Common myeloid progenitor, CD34-positive (primary cell): Measurements from ENCODE around the gene FAM193A.
A peak's percentile ranks its signal among the peaks of the same experiment; 100 is the strongest.
"Not testable (repeated sequence)": the region's sequence is repeated elsewhere in the genome, so short reads cannot be mapped to it uniquely, and the experiment has no call there.

Experiments
- CTCF ChIA-PET: fragments of 350-600 bp; sonication (Branson Sonifier 250); formaldehyde crosslinking; loops from one replicate; lab custom pipeline; 2021; ENCODE audit warnings: antibody characterized with exemption; lab: Charles Lee
- POLR2A ChIA-PET: fragments of 350-600 bp; sonication (Branson Sonifier 250); formaldehyde crosslinking; loops from one replicate; lab custom pipeline; 2021; ENCODE audit warnings: antibody characterized with exemption; lab: Charles Lee
- DNase-seq, 3 donors: peaks; one replicate each; pipeline versions ENCODE4 v3.0.0 to v3.0.0-alpha.2; 2013
- H3K27ac ChIP-seq, 2 experiments: 1 replicate in 1 of 2; 2 replicates in 1 of 2; pipeline ENCODE4 v1.7.0; 2013; ENCODE audit warnings: inconsistent platforms in 2 of 2, low read length in 2 of 2, mild to moderate bottlenecking in 2 of 2, low read depth in 1 of 2, moderate library complexity in 1 of 2; ENCODE audit not compliant: severe bottlenecking in 2 of 2, insufficient read depth in 1 of 2, poor library complexity in 1 of 2
- H3K27me3 ChIP-seq, 5 experiments: replicated peaks in 2 of 5; 1 replicate in 3 of 5; 2 replicates in 2 of 5; pipeline versions ENCODE4 v1.6.1 to v1.7.0; 2013; ENCODE audit warnings: low read length in 4 of 5, mild to moderate bottlenecking in 2 of 5, moderate library complexity in 2 of 5, inconsistent platforms in 1 of 5; ENCODE audit not compliant: insufficient read depth in 5 of 5, control insufficient read depth in 4 of 5
- H3K36me3 ChIP-seq, 4 experiments: 1 replicate in 2 of 4; 2 replicates in 2 of 4; pipeline versions ENCODE4 v1.6.1 to v1.7.0; 2013; ENCODE audit warnings: low read length in 3 of 4, control low read depth in 1 of 4, mild to moderate bottlenecking in 1 of 4; ENCODE audit not compliant: control insufficient read depth in 4 of 4, insufficient read depth in 4 of 4
- H3K4me1 ChIP-seq, 4 experiments: 1 replicate in 3 of 4; 2 replicates in 1 of 4; pipeline versions ENCODE4 v1.6.1 to v1.7.1; 2013; ENCODE audit warnings: low read length in 3 of 4, mild to moderate bottlenecking in 3 of 4, control low read depth in 1 of 4, inconsistent platforms in 1 of 4, moderate library complexity in 1 of 4; ENCODE audit not compliant: control insufficient read depth in 4 of 4, insufficient read depth in 4 of 4; ENCODE audit errors: control extremely low read depth in 1 of 4
- H3K4me3 ChIP-seq, 7 experiments: 1 replicate in 4 of 7; 2 replicates in 3 of 7; pipeline versions ENCODE4 v1.5.1 to v1.7.0; 2013; ENCODE audit warnings: mild to moderate bottlenecking in 7 of 7, low read length in 6 of 7, moderate library complexity in 6 of 7, inconsistent platforms in 2 of 7, low read depth in 2 of 7, control low read depth in 1 of 7; ENCODE audit not compliant: insufficient read depth in 4 of 7, control insufficient read depth in 1 of 7; ENCODE audit errors: extremely low read depth in 1 of 7
- H3K9me3 ChIP-seq, 5 experiments: 1 replicate in 4 of 5; 2 replicates in 1 of 5; pipeline versions ENCODE4 v1.6.1 to v1.7.1; 2013; ENCODE audit warnings: low read length in 4 of 5, mild to moderate bottlenecking in 2 of 5, inconsistent platforms in 1 of 5, low read depth in 1 of 5, moderate library complexity in 1 of 5; ENCODE audit not compliant: control insufficient read depth in 4 of 5, insufficient read depth in 2 of 5; ENCODE audit errors: control extremely low read depth in 1 of 5
- WGBS: methylation state at CpG from one replicate; pipeline ENCODE4 v1.1.5; 2013; ENCODE audit not compliant: insufficient coverage; 5-methylcytosine and 5-hydroxymethylcytosine counted together

Gene FAM193A

GRCh38 chr4:2762048-2762447 lies 225.6 kb downstream of the FAM193A start:
- ChIA-PET POLR2A (interaction anchor here (1.3 kb wide), 1 partner anchor 22 kb away, joined by 4 read pairs; no protein-coding TSS in a partner anchor), CTCF (interaction anchor here (0.6 to 3.7 kb wide), 20 partner anchors 9 to 194 kb away, joined by 3 to 23 read pairs (median 4); no protein-coding TSS in a partner anchor)
- WGBS = 94% methylated on average over 5 of the region's 5 CpGs
- Histone ChIP-seq H3K27me3 (no peaks in the 10 kb centered on the region), H3K4me1 (peaks cover 0 to 24% (median 18%) of the 10 kb centered on the region in 4 experiments), H3K27ac (no peak overlapping the region), H3K9me3 (no peaks in the 10 kb centered on the region), H3K36me3 (no peaks in the 10 kb centered on the region), H3K4me3 (no peak overlapping the region)
- no peak for DNase-seq

- not testable (repeated sequence) for H3K27ac ChIP-seq, H3K36me3 ChIP-seq, H3K27me3 ChIP-seq, H3K4me3 ChIP-seq, H3K9me3 ChIP-seq, DNase-seq
- WGBS = 96% methylated on average over 36 of the region's 42 CpGs
- POLR2A ChIA-PET = interaction anchor here (0.8 to 1.3 kb wide), 2 partner anchors 22 to 75 kb away, joined by 3 to 4 read pairs; no protein-coding TSS in a partner anchor
- CTCF ChIA-PET = interaction anchor here (0.7 to 3.7 kb wide), 26 partner anchors 8 to 193 kb away, joined by 3 to 23 read pairs (median 4); no protein-coding TSS in a partner anchor
- H3K4me1 ChIP-seq = peaks cover 0 to 24% (median 18%) of the 10 kb centered on the region in 4 experiments
These were observed 226.3 kb downstream of the FAM193A start for GRCh38 chr4:2762486-2763370.

- no peak overlapping the region for H3K27ac ChIP-seq
- ChIA-PET CTCF (interaction anchor here (0.7 to 3.7 kb wide), 27 partner anchors 8 to 190 kb away, joined by 3 to 23 read pairs (median 4); partner anchors contain the start of gene TNIP2), POLR2A (interaction anchor here (0.8 to 1.3 kb wide), 2 partner anchors 55 to 74 kb away, joined by 3 to 4 read pairs; no protein-coding TSS in a partner anchor)
- H3K27me3 ChIP-seq = no peaks in the 10 kb centered on the region
- WGBS = 45% methylated on average over 19 of the region's 23 CpGs
- no peaks in the 10 kb centered on the region for H3K36me3 ChIP-seq
- peak overlapping the region; percentile 13 to 75 (median 49) for H3K4me3 ChIP-seq
- DNase-seq = no peak
- no peaks in the 10 kb centered on the region for H3K9me3 ChIP-seq
- peaks cover 0 to 24% (median 18%) of the 10 kb centered on the region in 4 experiments for H3K4me1 ChIP-seq
These were observed 227.1 kb downstream of the FAM193A start for GRCh38 chr4:2763511-2763967.

DNA sequence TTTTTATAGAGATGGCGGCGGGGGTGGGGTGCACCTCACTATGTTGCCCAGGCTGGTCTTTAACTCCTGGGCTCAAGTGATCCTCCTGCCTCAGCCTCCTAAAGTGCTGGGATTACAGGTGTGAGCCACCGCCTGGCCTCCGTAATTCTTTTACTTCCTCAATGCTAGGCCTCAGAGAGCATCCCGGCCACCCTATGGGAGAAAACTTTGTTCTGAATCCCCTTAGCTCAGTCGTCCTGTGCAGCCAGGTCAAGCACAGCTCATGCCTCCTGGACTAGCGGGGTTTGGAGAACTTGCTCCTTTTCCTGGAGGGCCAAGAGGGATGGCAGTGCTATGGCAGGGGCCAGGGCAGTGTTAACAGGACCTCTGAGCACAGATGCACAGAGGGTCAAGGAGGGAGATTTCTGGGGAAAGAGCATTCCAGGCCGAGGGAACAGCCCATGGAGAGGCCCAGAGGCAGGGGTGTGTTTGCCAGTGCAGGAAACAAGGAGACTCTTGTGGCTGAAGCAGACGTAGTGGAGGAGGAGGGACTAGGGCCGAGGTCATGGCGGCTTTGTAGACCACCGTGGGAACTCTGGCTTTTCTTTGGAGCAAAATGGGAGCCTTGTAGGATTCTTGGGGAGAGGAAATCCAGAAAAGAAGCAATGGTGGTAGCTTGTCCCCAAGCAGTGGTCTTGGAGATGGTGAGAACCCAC lies 229.5 kb downstream of the FAM193A start:
- DNase-seq = no peak
- CTCF ChIA-PET = interaction anchor here (0.9 to 3.2 kb wide), 3 partner anchors 20 to 188 kb away, joined by 3 to 7 read pairs (median 3); no protein-coding TSS in a partner anchor
- Histone ChIP-seq H3K4me3 (no peak overlapping the region), H3K27me3 (no peaks in the 10 kb centered on the region), H3K4me1 (peaks cover 1 to 27% (median 17%) of the 10 kb centered on the region in 4 experiments), H3K27ac (no peak overlapping the region), H3K9me3 (peaks cover 0 to 2% (median 0%) of the 10 kb centered on the region in 5 experiments), H3K36me3 (no peaks in the 10 kb centered on the region)
- 94% methylated on average over 10 of the region's 12 CpGs for WGBS
- POLR2A ChIA-PET = no interaction called here

DNA sequence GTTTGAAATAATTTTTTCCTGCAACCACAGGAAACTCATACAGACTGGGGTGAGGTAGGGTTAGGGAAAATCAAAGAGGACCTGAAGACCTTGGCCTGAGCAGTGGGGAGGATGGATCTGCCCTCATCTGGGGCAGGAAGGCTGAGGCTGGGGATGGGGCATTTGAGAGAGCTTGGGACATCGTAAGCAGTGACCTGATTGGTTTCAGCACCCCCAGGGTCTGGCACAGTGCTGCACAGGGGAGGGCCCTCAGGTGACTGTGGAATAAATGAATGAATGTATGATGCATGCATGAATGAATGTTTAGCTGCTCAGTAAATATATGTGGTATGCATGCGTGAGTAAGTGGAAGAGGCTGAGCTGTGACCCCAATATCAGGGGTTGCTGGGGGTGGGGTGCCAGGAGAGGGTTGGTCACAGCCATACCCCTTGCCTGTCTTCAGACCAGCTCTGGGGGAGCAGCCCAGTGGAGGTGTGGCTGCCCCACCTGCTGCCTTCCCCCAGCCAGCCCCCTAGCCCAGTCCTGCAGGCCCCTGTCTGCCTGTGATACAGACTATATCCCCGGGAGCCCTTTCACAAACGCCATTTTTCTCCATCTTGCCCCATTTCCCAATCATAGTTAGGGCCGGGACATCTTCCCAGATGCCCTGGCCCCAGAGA lies 230.7 kb downstream of the FAM193A start:
- Histone ChIP-seq H3K4me3 (no peak overlapping the region), H3K27ac (no peak overlapping the region), H3K9me3 (peaks cover 0 to 2% (median 0%) of the 10 kb centered on the region in 5 experiments), H3K36me3 (no peaks in the 10 kb centered on the region), H3K4me1 (peaks cover 4 to 26% (median 19%) of the 10 kb centered on the region in 4 experiments), H3K27me3 (no peaks in the 10 kb centered on the region)
- CTCF ChIA-PET = interaction anchor here (0.6 to 3.2 kb wide), 3 partner anchors 9 to 19 kb away, joined by 3 to 7 read pairs (median 3); no protein-coding TSS in a partner anchor
- POLR2A ChIA-PET = interaction anchor here (0.7 kb wide), 1 partner anchor 51 kb away, joined by 3 read pairs; no protein-coding TSS in a partner anchor
- WGBS = 94% methylated on average over 3 of the region's 5 CpGs
- no peak for DNase-seq

- 88% methylated on average over 11 of the region's 11 CpGs for WGBS
- no peak for DNase-seq
- peaks cover 0 to 2% (median 0%) of the 10 kb centered on the region in 5 experiments for H3K9me3 ChIP-seq
- POLR2A ChIA-PET = no interaction called here
- CTCF ChIA-PET = interaction anchor here (0.6 to 3.2 kb wide), 4 partner anchors 8 to 35 kb away, joined by 3 to 7 read pairs (median 3); no protein-coding TSS in a partner anchor
- no peaks in the 10 kb centered on the region for H3K36me3 ChIP-seq
- H3K27ac ChIP-seq = no peak overlapping the region
- peaks cover 4 to 25% (median 19%) of the 10 kb centered on the region in 4 experiments for H3K4me1 ChIP-seq
- H3K27me3 ChIP-seq = no peaks in the 10 kb centered on the region
- no peak overlapping the region for H3K4me3 ChIP-seq
These were observed 231.2 kb downstream of the FAM193A start for GRCh38 chr4:2767705-2768074.
